ENCODE data around the gene DEFB128. TPM values are rescaled to one million over a fixed set of nuclear protein-coding genes. Genes with fewer than 3 reads are reported as not detected.

Gene DEFB128
- total and polyA plus RNA-seq, 10 of the 15 experiments (the other 5 are each of a cell fraction or from before 2014, with no cell fraction given), result not detected

DNA sequence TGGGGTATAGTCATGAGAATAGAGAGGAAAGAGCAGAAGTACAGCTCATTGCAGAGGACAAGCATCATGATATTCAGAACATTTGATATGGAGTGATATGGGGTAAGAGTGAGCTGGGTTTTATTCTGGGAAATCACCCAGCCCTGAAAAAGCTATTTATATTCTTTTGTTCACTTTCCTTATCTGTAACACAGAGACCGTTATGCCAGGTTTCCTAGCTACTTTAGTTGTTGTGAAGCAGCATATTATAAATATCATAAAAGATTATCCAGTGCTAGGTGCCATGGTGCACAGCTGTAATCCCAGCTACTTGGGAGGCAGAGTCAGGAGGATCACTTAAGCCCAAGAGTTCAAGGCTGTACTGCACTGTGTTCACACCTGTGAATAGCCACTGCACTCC is 27.8 kb upstream of the DEFB128 start:
- in situ Hi-C loops (cut with MboI) (no loop called here), intact Hi-C loops (cut with micrococcal nuclease; ENCODE audit: unreplicated experiment) (no loop called here)
- no TSS peak for BruUV-seq (replicated peaks)
- Histone ChIP-seq H3K36me3 (ENCODE audit: control insufficient read depth in 2 of 2, insufficient read depth in 2 of 2, low read length in 1 of 2) (no peaks in the 10 kb centered on the region), H3K27ac (ENCODE audit: control insufficient read depth, insufficient read depth) (no peak overlapping the region), H3K9me3 (replicated peaks; ENCODE audit: control insufficient read depth, insufficient read depth, low read length) (no peaks in the 10 kb centered on the region), H4K20me1 (ENCODE audit: control insufficient read depth, insufficient read depth) (no peaks in the 10 kb centered on the region), H3K27me3 (replicated peaks in 1 of 2; ENCODE audit: control insufficient read depth in 2 of 2, insufficient read depth in 2 of 2, low read length in 1 of 2) (no peaks in the 10 kb centered on the region), H3K4me1 (ENCODE audit: control insufficient read depth, insufficient read depth, low read length) (no peaks in the 10 kb centered on the region), H3K79me2 (ENCODE audit: control insufficient read depth, insufficient read depth, low read length) (no peaks in the 10 kb centered on the region), H3K4me3 (no peak overlapping the region), H3K9ac (ENCODE audit: control insufficient read depth, insufficient read depth, low read length) (no peak overlapping the region), H2AFZ (ENCODE audit: control insufficient read depth, low read depth, low read length) (no peak overlapping the region), H3K4me2 (ENCODE audit: control insufficient read depth, insufficient read depth) (no peak overlapping the region)
- POLR2A ChIA-PET, result no interaction called here
- TF ChIP-seq, protein P1, sequence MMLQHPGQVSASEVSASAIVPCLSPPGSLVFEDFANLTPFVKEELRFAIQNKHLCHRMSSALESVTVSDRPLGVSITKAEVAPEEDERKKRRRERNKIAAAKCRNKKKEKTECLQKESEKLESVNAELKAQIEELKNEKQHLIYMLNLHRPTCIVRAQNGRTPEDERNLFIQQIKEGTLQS (IDR thresholded peaks at IDR 0.05; ENCODE audit: borderline replicate concordance, extremely low read depth, low read depth, low read length), result no peak
- TF ChIP-seq IKZF2 (IDR thresholded peaks at IDR 0.05) (no peak), CEBPB (IDR thresholded peaks at IDR 0.05; ENCODE audit: borderline replicate concordance in 1 of 2, low read depth in 2 of 2, low read length in 2 of 2) (no peak)
- TF ChIP-seq, protein P2, sequence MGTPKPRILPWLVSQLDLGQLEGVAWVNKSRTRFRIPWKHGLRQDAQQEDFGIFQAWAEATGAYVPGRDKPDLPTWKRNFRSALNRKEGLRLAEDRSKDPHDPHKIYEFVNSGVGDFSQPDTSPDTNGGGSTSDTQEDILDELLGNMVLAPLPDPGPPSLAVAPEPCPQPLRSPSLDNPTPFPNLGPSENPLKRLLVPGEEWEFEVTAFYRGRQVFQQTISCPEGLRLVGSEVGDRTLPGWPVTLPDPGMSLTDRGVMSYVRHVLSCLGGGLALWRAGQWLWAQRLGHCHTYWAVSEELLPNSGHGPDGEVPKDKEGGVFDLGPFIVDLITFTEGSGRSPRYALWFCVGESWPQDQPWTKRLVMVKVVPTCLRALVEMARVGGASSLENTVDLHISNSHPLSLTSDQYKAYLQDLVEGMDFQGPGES (IDR thresholded peaks at IDR 0.05), result no peak
- TF ChIP-seq, protein P3, sequence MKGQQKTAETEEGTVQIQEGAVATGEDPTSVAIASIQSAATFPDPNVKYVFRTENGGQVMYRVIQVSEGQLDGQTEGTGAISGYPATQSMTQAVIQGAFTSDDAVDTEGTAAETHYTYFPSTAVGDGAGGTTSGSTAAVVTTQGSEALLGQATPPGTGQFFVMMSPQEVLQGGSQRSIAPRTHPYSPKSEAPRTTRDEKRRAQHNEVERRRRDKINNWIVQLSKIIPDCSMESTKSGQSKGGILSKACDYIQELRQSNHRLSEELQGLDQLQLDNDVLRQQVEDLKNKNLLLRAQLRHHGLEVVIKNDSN (IDR thresholded peaks at IDR 0.05; ENCODE audit: borderline replicate concordance, extremely low read length, insufficient read depth, low read depth, low read length), result no peak
- RAD21 ChIA-PET (ENCODE audit: unreplicated experiment), result interaction anchor here (1.1 kb wide), 1 partner anchor 48 kb away, joined by 4 read pairs; no protein-coding TSS in a partner anchor
- no peak for FAIRE-seq
- no peak for ATAC-seq
- SMC1A ChIA-PET (ENCODE audit: uncharacterized antibody, unreplicated experiment), result interaction anchor here (0.8 to 0.9 kb wide), 2 partner anchors 15 to 24 kb away, joined by 3 read pairs; no protein-coding TSS in a partner anchor
- CTCF ChIA-PET, result interaction anchor here (0.8 to 1.4 kb wide), 4 partner anchors 9 to 113 kb away, joined by 3 to 5 read pairs (median 3); no protein-coding TSS in a partner anchor
- WGBS (ENCODE audit: insufficient coverage, insufficient replicate concordance, low lambda C conversion rate, missing lambda C conversion rate), result 0% methylated on average over 1 of the region's 1 CpG
- no peak for DNase-seq (ENCODE audit: low read depth, low spot score)

All from GM12878 (cell line).